ENCODE results near the gene SLC25A12.

DNA sequence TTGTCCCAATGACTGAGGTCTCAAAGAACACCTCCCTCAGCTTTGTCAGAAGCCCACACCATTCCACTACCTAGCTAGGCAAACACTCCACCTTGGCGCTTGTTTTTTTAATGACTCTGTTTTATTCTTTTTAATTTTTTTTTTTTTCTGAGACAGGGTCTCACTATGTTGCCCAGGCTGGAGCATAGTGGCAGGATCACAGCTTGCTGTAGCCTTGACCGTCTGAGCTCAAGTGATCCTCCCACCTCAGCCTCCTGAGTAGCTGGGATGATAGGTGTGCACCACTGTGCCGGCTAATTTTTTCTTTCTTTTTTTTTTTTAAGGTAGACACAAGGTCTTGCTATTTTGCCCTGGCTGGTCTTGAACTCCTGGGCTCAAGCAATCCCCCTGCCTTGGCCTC lies 101.9 kb downstream of the SLC25A12 start:
- TF ChIP-seq, protein P1, sequence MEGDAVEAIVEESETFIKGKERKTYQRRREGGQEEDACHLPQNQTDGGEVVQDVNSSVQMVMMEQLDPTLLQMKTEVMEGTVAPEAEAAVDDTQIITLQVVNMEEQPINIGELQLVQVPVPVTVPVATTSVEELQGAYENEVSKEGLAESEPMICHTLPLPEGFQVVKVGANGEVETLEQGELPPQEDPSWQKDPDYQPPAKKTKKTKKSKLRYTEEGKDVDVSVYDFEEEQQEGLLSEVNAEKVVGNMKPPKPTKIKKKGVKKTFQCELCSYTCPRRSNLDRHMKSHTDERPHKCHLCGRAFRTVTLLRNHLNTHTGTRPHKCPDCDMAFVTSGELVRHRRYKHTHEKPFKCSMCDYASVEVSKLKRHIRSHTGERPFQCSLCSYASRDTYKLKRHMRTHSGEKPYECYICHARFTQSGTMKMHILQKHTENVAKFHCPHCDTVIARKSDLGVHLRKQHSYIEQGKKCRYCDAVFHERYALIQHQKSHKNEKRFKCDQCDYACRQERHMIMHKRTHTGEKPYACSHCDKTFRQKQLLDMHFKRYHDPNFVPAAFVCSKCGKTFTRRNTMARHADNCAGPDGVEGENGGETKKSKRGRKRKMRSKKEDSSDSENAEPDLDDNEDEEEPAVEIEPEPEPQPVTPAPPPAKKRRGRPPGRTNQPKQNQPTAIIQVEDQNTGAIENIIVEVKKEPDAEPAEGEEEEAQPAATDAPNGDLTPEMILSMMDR (IDR thresholded peaks at IDR 0.05), result no peak
- TF ChIP-seq POLR2A (IDR thresholded peaks at IDR 0.05), result no peak
